Activated naive CD8-positive, alpha-beta T cell (primary cell): Measurements from ENCODE around the gene SP2.

Experiments used
- H3K27ac Mint-ChIP-seq: one replicate; pipeline ENCODE4 v1.8.0; 2021; ENCODE audit warnings: mixed read lengths
- H3K27me3 Mint-ChIP-seq: one replicate; pipeline ENCODE4 v1.8.0; 2021; ENCODE audit warnings: mixed read lengths
- H3K36me3 Mint-ChIP-seq: one replicate; pipeline ENCODE4 v1.8.0; 2021; ENCODE audit warnings: mixed read lengths
- H3K4me1 Mint-ChIP-seq: one replicate; pipeline ENCODE4 v1.8.0; 2021; ENCODE audit warnings: low read depth, mixed read lengths
- H3K4me3 Mint-ChIP-seq: one replicate; pipeline ENCODE4 v1.8.0; 2021; ENCODE audit warnings: mild to moderate bottlenecking, mixed read lengths
- H3K9me3 Mint-ChIP-seq: one replicate; pipeline ENCODE4 v1.8.0; 2021; ENCODE audit warnings: low read depth, mixed read lengths

SP2 gene

DNA sequence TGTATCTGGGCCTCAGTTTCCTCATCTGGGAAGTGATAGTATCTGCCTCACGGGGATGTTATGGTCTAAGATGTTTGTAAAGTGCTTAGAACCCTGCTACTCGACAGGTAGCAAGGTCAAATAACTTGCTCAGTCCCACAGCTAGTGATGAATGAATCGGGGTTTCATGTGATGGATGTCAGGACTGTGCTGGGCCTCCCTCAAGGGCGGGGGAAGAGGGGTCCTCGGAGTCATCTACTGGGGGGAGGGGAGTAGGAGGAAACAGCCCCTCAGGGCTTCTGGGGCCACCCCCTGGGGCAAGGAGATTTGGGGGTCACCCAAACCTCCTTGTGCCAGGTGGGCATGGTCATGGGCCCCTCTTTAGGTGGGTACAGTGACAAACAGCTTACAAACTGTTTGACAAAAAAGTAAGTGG lies 46.1 kb downstream of the SP2 start:
- Mint-ChIP-seq H3K4me1 (peaks cover 58% of the 10 kb centered on the region), H3K27ac (peak overlapping the region; percentile 98), H3K27me3 (no peaks in the 10 kb centered on the region), H3K9me3 (no peaks in the 10 kb centered on the region), H3K4me3 (peak overlapping the region; percentile 98), H3K36me3 (peaks cover 12% of the 10 kb centered on the region)

GRCh38 chr17:47942568-47942967 lies 46.5 kb downstream of the SP2 start:
- Mint-ChIP-seq H3K4me3 (peak overlapping the region; percentile 98), H3K4me1 (peaks cover 60% of the 10 kb centered on the region), H3K27ac (peak overlapping the region; percentile 98), H3K36me3 (peaks cover 12% of the 10 kb centered on the region), H3K9me3 (no peaks in the 10 kb centered on the region), H3K27me3 (no peaks in the 10 kb centered on the region)

DNA sequence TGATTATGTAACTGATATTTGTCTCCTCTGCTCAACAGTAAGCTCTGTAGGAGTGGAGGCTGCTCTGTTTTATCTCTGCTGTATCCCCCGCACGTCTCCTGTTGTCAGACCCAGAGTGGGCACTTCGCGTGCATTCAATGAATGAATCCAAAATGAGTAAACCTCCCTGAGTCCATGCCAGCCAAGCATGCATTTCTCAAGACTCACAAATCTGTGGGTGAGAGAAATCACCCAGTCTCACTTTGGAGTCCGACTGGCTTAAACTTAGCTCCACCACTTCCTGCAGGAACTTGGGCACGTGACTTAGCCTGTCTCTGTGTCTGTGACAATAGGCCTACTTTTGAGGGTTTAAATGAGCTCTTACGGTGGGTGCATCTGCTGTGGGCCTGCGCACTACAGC lies 49.0 kb downstream of the SP2 start:
- H3K4me3 Mint-ChIP-seq, result peak overlapping the region; percentile 69
- H3K27ac Mint-ChIP-seq, result peak overlapping the region; percentile 89
- no peaks in the 10 kb centered on the region for H3K27me3 Mint-ChIP-seq
- no peaks in the 10 kb centered on the region for H3K9me3 Mint-ChIP-seq
- H3K36me3 Mint-ChIP-seq, result peaks cover 15% of the 10 kb centered on the region
- H3K4me1 Mint-ChIP-seq, result peaks cover 76% of the 10 kb centered on the region

- peaks cover 15% of the 10 kb centered on the region for H3K36me3 Mint-ChIP-seq
- peaks cover 73% of the 10 kb centered on the region for H3K4me1 Mint-ChIP-seq
- H3K27me3 Mint-ChIP-seq, result no peaks in the 10 kb centered on the region
- H3K4me3 Mint-ChIP-seq, result peak overlapping the region; percentile 69
- H3K9me3 Mint-ChIP-seq, result no peaks in the 10 kb centered on the region
- peak overlapping the region; percentile 89 for H3K27ac Mint-ChIP-seq
Measured at GRCh38 chr17:47945529-47946508, 49.8 kb downstream of the SP2 start.

DNA sequence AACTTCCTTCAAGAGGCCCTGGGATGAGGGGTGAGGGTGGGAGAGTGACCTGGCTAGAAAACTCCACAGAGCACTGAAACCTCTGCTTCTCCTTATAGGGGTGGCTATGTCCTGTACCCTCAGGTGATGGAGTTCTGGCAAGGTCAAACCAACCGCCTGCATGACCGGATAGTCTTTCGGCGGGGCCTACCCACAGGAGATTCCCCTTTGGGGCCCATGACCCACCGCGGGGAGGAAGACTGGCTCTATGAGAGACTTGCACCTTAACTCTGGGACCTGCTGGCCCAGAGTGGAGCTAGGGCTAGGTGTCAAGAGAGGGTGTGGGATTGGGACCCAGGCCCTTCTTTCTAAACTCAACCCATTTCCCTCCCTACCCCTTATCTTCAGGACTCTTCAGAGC lies 50.5 kb downstream of the SP2 start:
- Mint-ChIP-seq H3K4me3 (no peak overlapping the region), H3K4me1 (peaks cover 69% of the 10 kb centered on the region), H3K27me3 (no peaks in the 10 kb centered on the region), H3K27ac (peak overlapping the region; percentile 89), H3K9me3 (no peaks in the 10 kb centered on the region), H3K36me3 (peaks cover 11% of the 10 kb centered on the region)

GRCh38 chr17:47946929-47947397 lies 50.9 kb downstream of the SP2 start:
- no peaks in the 10 kb centered on the region for H3K27me3 Mint-ChIP-seq
- peaks cover 67% of the 10 kb centered on the region for H3K4me1 Mint-ChIP-seq
- H3K36me3 Mint-ChIP-seq, result peaks cover 11% of the 10 kb centered on the region
- no peaks in the 10 kb centered on the region for H3K9me3 Mint-ChIP-seq
- H3K4me3 Mint-ChIP-seq, result no peak overlapping the region
- peak overlapping the region; percentile 89 for H3K27ac Mint-ChIP-seq

DNA sequence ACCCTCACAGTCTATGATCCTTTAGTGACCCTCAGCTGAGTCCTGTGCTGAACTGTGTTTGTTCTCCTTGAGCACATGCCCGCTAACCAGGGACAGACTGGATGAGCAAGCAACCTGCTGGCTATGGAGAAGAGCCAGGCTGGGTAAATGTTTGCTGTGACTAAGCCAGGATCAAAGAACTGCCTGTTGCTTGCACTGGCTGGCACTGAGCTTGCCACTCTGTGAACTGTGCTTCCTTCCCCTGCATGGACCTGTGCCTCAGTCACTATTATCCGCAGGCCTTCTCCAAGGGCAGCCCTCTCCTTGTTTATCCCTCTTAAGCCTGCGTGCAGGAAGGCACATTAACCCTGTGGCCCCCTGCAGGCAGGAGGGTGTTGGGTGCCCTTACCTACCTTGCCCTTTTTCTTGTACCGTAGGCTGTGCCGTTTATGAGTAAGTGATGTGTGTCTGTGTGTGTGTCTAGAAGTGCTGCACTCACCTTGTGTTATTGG lies 52.7 kb downstream of the SP2 start:
- H3K4me3 Mint-ChIP-seq, result peak overlapping the region; percentile 77
- peak overlapping the region; percentile 87 for H3K27ac Mint-ChIP-seq
- H3K4me1 Mint-ChIP-seq, result peaks cover 56% of the 10 kb centered on the region
- H3K9me3 Mint-ChIP-seq, result no peaks in the 10 kb centered on the region
- peaks cover 9% of the 10 kb centered on the region for H3K36me3 Mint-ChIP-seq
- no peaks in the 10 kb centered on the region for H3K27me3 Mint-ChIP-seq

GRCh38 chr17:47949197-47949759 lies 53.2 kb downstream of the SP2 start:
- H3K27ac Mint-ChIP-seq, result peak overlapping the region; percentile 87
- no peaks in the 10 kb centered on the region for H3K27me3 Mint-ChIP-seq
- no peaks in the 10 kb centered on the region for H3K9me3 Mint-ChIP-seq
- H3K4me1 Mint-ChIP-seq, result peaks cover 51% of the 10 kb centered on the region
- H3K36me3 Mint-ChIP-seq, result peaks cover 9% of the 10 kb centered on the region
- peak overlapping the region; percentile 77 for H3K4me3 Mint-ChIP-seq

GRCh38 chr17:47949946-47950345 lies 53.9 kb downstream of the SP2 start:
- Mint-ChIP-seq H3K4me3 (peak overlapping the region; percentile 15), H3K27ac (peak overlapping the region; percentile 87)

DNA sequence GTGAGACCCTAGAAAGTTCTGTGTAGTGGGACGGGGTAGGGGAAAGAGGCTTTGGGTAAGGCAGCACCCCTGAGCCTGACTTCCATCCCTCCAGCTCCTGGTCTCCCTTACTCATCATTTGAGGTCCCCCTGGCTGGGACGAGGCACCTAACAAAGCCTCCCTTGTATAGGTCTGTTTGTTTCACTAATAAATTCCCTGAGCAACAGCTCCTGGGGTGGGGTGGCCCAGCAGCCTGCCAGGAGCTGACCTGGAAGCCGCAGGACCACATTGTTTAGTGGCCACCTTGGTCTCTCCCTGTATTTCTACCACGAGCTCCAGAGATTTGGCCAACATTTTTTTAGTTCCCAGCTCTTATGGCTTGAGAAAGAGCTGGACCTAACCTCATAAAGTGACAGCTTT lies 54.4 kb downstream of the SP2 start:
- H3K9me3 Mint-ChIP-seq, result no peaks in the 10 kb centered on the region
- peaks cover 3% of the 10 kb centered on the region for H3K36me3 Mint-ChIP-seq
- H3K27ac Mint-ChIP-seq, result peak overlapping the region; percentile 87
- peaks cover 40% of the 10 kb centered on the region for H3K4me1 Mint-ChIP-seq
- H3K27me3 Mint-ChIP-seq, result no peaks in the 10 kb centered on the region
- H3K4me3 Mint-ChIP-seq, result no peak overlapping the region

More at GRCh38 chr17:47949946-47950345, 53.9 kb downstream of the SP2 start:
- Mint-ChIP-seq H3K4me1 (peaks cover 45% of the 10 kb centered on the region), H3K36me3 (peaks cover 5% of the 10 kb centered on the region), H3K27me3 (no peaks in the 10 kb centered on the region), H3K9me3 (no peaks in the 10 kb centered on the region)

DNA sequence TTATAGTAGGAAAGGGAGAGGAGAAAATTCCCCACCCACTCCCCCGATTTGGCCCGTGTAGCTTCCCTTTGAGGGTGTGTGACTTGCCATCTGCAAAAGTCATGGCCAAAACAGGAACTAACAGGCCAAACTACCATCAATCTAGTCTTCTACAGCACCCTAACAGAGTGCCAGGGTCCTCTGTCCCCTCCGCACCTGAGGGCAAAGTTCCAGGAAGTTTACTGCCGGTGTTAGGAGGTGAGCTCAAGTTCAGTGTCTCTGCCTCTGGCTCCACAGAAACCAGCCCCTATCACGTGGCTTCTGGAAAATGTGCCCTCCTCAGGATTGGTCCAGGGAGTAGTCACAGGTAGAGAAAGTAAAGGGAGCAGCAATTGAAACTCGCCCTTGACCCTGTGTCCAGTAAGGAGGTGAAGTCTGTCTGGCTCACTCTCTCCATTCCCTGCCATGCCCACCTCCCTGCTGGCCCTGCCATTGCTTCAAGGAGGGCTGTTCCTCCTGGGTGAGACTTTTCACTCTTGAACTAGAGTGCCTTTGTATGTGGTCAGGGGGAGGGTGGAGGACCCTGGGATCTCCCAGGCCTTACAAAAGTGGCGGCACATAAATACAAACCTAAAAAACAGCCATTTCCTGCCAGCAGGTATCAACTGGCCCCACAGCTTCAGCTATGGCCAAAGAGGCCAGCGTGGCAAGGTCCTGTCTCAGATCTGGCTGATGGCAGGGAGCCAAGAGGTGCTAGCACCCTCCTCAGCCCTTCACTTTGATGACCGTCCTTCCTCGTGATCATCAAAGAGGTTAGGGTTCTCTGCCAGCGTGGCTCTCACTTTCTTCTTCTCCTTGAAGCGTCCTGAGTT lies 56.4 kb downstream of the SP2 start:
- Mint-ChIP-seq H3K9me3 (no peaks in the 10 kb centered on the region), H3K27me3 (no peaks in the 10 kb centered on the region), H3K4me3 (no peak overlapping the region), H3K4me1 (peaks cover 21% of the 10 kb centered on the region), H3K27ac (peak overlapping the region; percentile 2), H3K36me3 (peaks cover 3% of the 10 kb centered on the region)

DNA sequence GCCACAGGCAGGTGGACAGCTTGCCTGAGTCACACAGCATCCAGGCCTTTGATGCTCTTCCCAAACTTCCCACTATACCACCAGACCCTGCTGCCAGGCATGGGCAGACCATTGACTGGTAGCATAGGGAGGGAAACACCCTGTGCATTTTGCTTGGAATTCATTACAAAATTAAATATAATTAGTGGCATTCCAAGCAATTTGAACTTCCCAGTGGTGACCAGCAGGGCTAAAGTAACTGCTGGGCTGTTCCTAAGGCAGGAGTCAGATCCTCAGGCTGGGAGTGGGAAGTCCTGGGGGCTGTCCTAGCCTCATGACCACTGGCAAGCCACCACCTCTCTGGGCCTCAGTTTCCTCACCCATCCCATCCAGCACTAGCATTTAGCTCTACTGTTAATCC lies 57.9 kb downstream of the SP2 start:
- no peaks in the 10 kb centered on the region for H3K27me3 Mint-ChIP-seq
- peaks cover 13% of the 10 kb centered on the region for H3K4me1 Mint-ChIP-seq
- no peak overlapping the region for H3K4me3 Mint-ChIP-seq
- peaks cover 3% of the 10 kb centered on the region for H3K36me3 Mint-ChIP-seq
- H3K27ac Mint-ChIP-seq, result no peak overlapping the region
- H3K9me3 Mint-ChIP-seq, result no peaks in the 10 kb centered on the region

GRCh38 chr17:47955497-47956461 lies 59.7 kb downstream of the SP2 start:
- Mint-ChIP-seq H3K4me1 (no peaks in the 10 kb centered on the region), H3K27ac (no peak overlapping the region), H3K36me3 (no peaks in the 10 kb centered on the region), H3K4me3 (no peak overlapping the region), H3K27me3 (no peaks in the 10 kb centered on the region), H3K9me3 (no peaks in the 10 kb centered on the region)
